ENCODE data around the gene GPS1.

- TF ChIP-seq, protein P1, sequence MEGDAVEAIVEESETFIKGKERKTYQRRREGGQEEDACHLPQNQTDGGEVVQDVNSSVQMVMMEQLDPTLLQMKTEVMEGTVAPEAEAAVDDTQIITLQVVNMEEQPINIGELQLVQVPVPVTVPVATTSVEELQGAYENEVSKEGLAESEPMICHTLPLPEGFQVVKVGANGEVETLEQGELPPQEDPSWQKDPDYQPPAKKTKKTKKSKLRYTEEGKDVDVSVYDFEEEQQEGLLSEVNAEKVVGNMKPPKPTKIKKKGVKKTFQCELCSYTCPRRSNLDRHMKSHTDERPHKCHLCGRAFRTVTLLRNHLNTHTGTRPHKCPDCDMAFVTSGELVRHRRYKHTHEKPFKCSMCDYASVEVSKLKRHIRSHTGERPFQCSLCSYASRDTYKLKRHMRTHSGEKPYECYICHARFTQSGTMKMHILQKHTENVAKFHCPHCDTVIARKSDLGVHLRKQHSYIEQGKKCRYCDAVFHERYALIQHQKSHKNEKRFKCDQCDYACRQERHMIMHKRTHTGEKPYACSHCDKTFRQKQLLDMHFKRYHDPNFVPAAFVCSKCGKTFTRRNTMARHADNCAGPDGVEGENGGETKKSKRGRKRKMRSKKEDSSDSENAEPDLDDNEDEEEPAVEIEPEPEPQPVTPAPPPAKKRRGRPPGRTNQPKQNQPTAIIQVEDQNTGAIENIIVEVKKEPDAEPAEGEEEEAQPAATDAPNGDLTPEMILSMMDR (IDR thresholded peaks at IDR 0.05; ENCODE audit: low read depth, low read length) = no peak
- no peak for TF ChIP-seq EZH2phosphoT487 (IDR thresholded peaks at IDR 0.05; ENCODE audit: low read depth)
Measured at GRCh38 chr17:82064433-82065192, 12.9 kb downstream of the GPS1 start.
